SK-N-SH treated with all-trans-retinoic acid at 6 μM for 48 hours (cell line): ENCODE results near the gene FOXN3.

ENCODE experiments used
- ATAC-seq: fragments of 200-7000 bp; cut with Tn5 transposase; 3 replicates; pipeline ENCODE4 v1.9.1; 2020; ENCODE audit warnings: mild to moderate bottlenecking, moderate library complexity
- ARNTL ChIP-seq: fragments of 450-650 bp; formaldehyde crosslinking; IDR thresholded peaks from 2 replicates; pipeline ENCODE4 v1.5.0; 2020; ENCODE audit warnings: low read depth, mild to moderate bottlenecking, moderate library complexity, borderline replicate concordance
- BACH2 ChIP-seq: fragments of 250-450 bp; sonication (Bioruptor Pico); IDR thresholded peaks from 2 replicates; pipeline ENCODE4 v1.9.0; 2021; ENCODE audit warnings: mild to moderate bottlenecking, borderline replicate concordance
- CREB5 ChIP-seq: fragments of 250-450 bp; sonication (Bioruptor Pico); IDR thresholded peaks from 2 replicates; pipeline ENCODE4 v1.5.1; 2020; ENCODE audit warnings: low read depth, mild to moderate bottlenecking, moderate library complexity
- CSDC2 ChIP-seq: fragments of 250-450 bp; sonication (Bioruptor Pico); IDR thresholded peaks from 2 replicates; pipeline ENCODE4 v1.5.0; 2020; ENCODE audit warnings: mild to moderate bottlenecking, moderate library complexity
- CSRNP3 ChIP-seq: fragments of 250-450 bp; sonication (Bioruptor Pico); IDR thresholded peaks from 2 replicates; pipeline ENCODE4 v1.5.1; 2021; ENCODE audit warnings: mild to moderate bottlenecking, moderate library complexity
- ESRRG ChIP-seq: fragments of 250-450 bp; sonication (Bioruptor Pico); IDR thresholded peaks from 2 replicates; pipeline ENCODE4 v1.6.1; 2021; ENCODE audit warnings: mild to moderate bottlenecking
- ISL1 ChIP-seq: fragments of 250-450 bp; sonication (Bioruptor Pico); IDR thresholded peaks from 2 replicates; pipeline ENCODE4 v2.1.2; 2022; ENCODE audit warnings: mild to moderate bottlenecking, moderate library complexity
- OSR1 ChIP-seq: fragments of 250-450 bp; sonication (Bioruptor Pico); IDR thresholded peaks from 2 replicates; pipeline ENCODE4 v1.8.0; 2022; ENCODE audit warnings: moderate library complexity, mild to moderate bottlenecking, inconsistent platforms
- PATZ1 ChIP-seq: fragments of 250-450 bp; sonication (Bioruptor Pico); IDR thresholded peaks from 2 replicates; pipeline ENCODE4 v1.8.0; 2020; ENCODE audit warnings: mild to moderate bottlenecking, moderate library complexity, borderline replicate concordance
- POU6F1 ChIP-seq: fragments of 250-450 bp; sonication (Bioruptor Pico); IDR thresholded peaks from 2 replicates; pipeline ENCODE4 v1.8.0; 2021; ENCODE audit warnings: low read depth, mild to moderate bottlenecking, moderate library complexity, borderline replicate concordance
- PPARA ChIP-seq: fragments of 250-450 bp; sonication (Bioruptor Pico); IDR thresholded peaks from 2 replicates; pipeline ENCODE4 v1.5.0; 2020; ENCODE audit warnings: mild to moderate bottlenecking, borderline replicate concordance
- RARB ChIP-seq: fragments of 250-450 bp; sonication (Bioruptor Pico); IDR thresholded peaks from 2 replicates; pipeline ENCODE4 v1.8.0; 2021; ENCODE audit warnings: mild to moderate bottlenecking, moderate library complexity
- SNAI2 ChIP-seq: fragments of 250-450 bp; sonication (Bioruptor Pico); IDR thresholded peaks from 2 replicates; pipeline ENCODE4 v1.5.0; 2020; ENCODE audit warnings: mild to moderate bottlenecking, moderate library complexity
- TOX ChIP-seq: fragments of 250-450 bp; sonication (Bioruptor Pico); IDR thresholded peaks from 2 replicates; pipeline ENCODE4 v1.8.0; 2021; ENCODE audit warnings: mild to moderate bottlenecking, moderate library complexity, borderline replicate concordance
- TSHZ2 ChIP-seq: fragments of 250-450 bp; sonication (Bioruptor Pico); IDR thresholded peaks from 2 replicates; pipeline ENCODE4 v1.5.0; 2020; ENCODE audit warnings: mild to moderate bottlenecking, moderate library complexity
- ZC3H10 ChIP-seq: fragments of 250-450 bp; sonication (Bioruptor Pico); IDR thresholded peaks from 2 replicates; pipeline ENCODE4 v1.5.1; 2021; ENCODE audit warnings: mild to moderate bottlenecking, moderate library complexity
- ZFP3 ChIP-seq: fragments of 250-450 bp; sonication (Bioruptor Pico); IDR thresholded peaks from 2 replicates; pipeline ENCODE4 v1.5.0; 2020; ENCODE audit warnings: mild to moderate bottlenecking, moderate library complexity
- ZFP30 ChIP-seq: fragments of 450-650 bp; formaldehyde crosslinking; IDR thresholded peaks from 2 replicates; pipeline ENCODE4 v1.5.0; 2022; ENCODE audit warnings: mild to moderate bottlenecking, moderate library complexity
- ZNF565 ChIP-seq: fragments of 450-650 bp; formaldehyde crosslinking; conservative IDR thresholded peaks from 2 replicates; pipeline ENCODE4 v1.5.0; 2020; ENCODE audit warnings: low read depth, mild to moderate bottlenecking, moderate library complexity
- ZNF70 ChIP-seq: fragments of 450-650 bp; formaldehyde crosslinking; IDR thresholded peaks from 2 replicates; pipeline ENCODE4 v1.5.0; 2020; ENCODE audit warnings: mild to moderate bottlenecking, moderate library complexity
- ZNF8 ChIP-seq: fragments of 450-650 bp; formaldehyde crosslinking; IDR thresholded peaks from 2 replicates; pipeline ENCODE4 v1.5.0; 2020; ENCODE audit warnings: mild to moderate bottlenecking, moderate library complexity

The FOXN3 gene

GRCh38 chr14:89245802-89246201 is 171.2 kb downstream of the FOXN3 start (continued):
- TF ChIP-seq PATZ1 (CRISPR knock-in tag) (no peak), ISL1 (CRISPR knock-in tag) (no peak), ESRRG (CRISPR knock-in tag) (no peak), SNAI2 (CRISPR knock-in tag) (no peak), ZNF565 (CRISPR knock-in tag) (no peak), OSR1 (CRISPR knock-in tag) (no peak), POU6F1 (no peak)

- ATAC-seq, result no peak
Measured at GRCh38 chr14:89244720-89245119, 172.3 kb downstream of the FOXN3 start.

GRCh38 chr14:89243741-89244140 is 173.3 kb downstream of the FOXN3 start:
- ATAC-seq, result no peak
- TF ChIP-seq ZNF8 (CRISPR knock-in tag), result no peak
- TF ChIP-seq PPARA, result no peak
- no peak for TF ChIP-seq ISL1 (CRISPR knock-in tag)
- no peak for TF ChIP-seq OSR1 (CRISPR knock-in tag)
- TF ChIP-seq TSHZ2 (CRISPR knock-in tag), result no peak
- TF ChIP-seq CREB5 (CRISPR knock-in tag), result no peak
- no peak for TF ChIP-seq ZFP3 (CRISPR knock-in tag)
- no peak for TF ChIP-seq RARB
- TF ChIP-seq ESRRG (CRISPR knock-in tag), result no peak
- TF ChIP-seq BACH2 (CRISPR knock-in tag), result no peak
- TF ChIP-seq CSRNP3 (CRISPR knock-in tag), result no peak
- no peak for TF ChIP-seq ARNTL (CRISPR knock-in tag)
- no peak for TF ChIP-seq SNAI2 (CRISPR knock-in tag)
- no peak for TF ChIP-seq ZNF565 (CRISPR knock-in tag)
- TF ChIP-seq TOX, result no peak
- no peak for TF ChIP-seq ZC3H10
- TF ChIP-seq ZNF70 (CRISPR knock-in tag), result no peak
- no peak for TF ChIP-seq POU6F1
- TF ChIP-seq CSDC2 (CRISPR knock-in tag), result no peak
- TF ChIP-seq ZFP30 (CRISPR knock-in tag), result no peak
- TF ChIP-seq, all 23 proteins: peak for 0

More at GRCh38 chr14:89244720-89245119, 172.3 kb downstream of the FOXN3 start:
- TF ChIP-seq ESRRG (CRISPR knock-in tag), result no peak
- no peak for TF ChIP-seq CREB5 (CRISPR knock-in tag)
- TF ChIP-seq, all 23 proteins: peak for 0
